ENCODE results near the gene MALRD1. TPM values are rescaled to one million over a fixed set of nuclear protein-coding genes. Genes with fewer than 3 reads are reported as not detected.

The MALRD1 gene
- polyA plus RNA-seq = 109 TPM
- long read RNA-seq, donor 1 = 0 reads
- long read RNA-seq, donor 2, full-length matches to known transcripts = 1 of 22 reads
- long read RNA-seq, donor 2, partial matches to known transcripts = 21 of 22 reads
- long read RNA-seq, donor 2, other reads (novel, unspliced or antisense) = 0 of 22 reads
- long read RNA-seq, donor 3 = 0 reads
- long read RNA-seq, donor 4 = 0 reads
- long read RNA-seq, donor 5 = 0 reads
- long read RNA-seq, donor 6, full-length matches to known transcripts = 1 of 8 reads
- long read RNA-seq, donor 6, partial matches to known transcripts = 7 of 8 reads
- long read RNA-seq, donor 6, other reads (novel, unspliced or antisense) = 0 of 8 reads
- long read RNA-seq, donor 7 = 0 reads
- long read RNA-seq, donor 8, full-length matches to known transcripts = 1 of 47 reads
- long read RNA-seq, donor 8, partial matches to known transcripts = 39 of 47 reads
- long read RNA-seq, donor 8, other reads (novel, unspliced or antisense) = 7 of 47 reads
- long read RNA-seq, donor 9, full-length matches to known transcripts = 2 of 7 reads
- long read RNA-seq, donor 9, partial matches to known transcripts = 5 of 7 reads
- long read RNA-seq, donor 9, other reads (novel, unspliced or antisense) = 0 of 7 reads
- long read RNA-seq, donor 10, full-length matches to known transcripts = 2 of 7 reads
- long read RNA-seq, donor 10, partial matches to known transcripts = 5 of 7 reads
- long read RNA-seq, donor 10, other reads (novel, unspliced or antisense) = 0 of 7 reads
- long read RNA-seq, donor 11, full-length matches to known transcripts = 1 of 6 reads
- long read RNA-seq, donor 11, partial matches to known transcripts = 5 of 6 reads
- long read RNA-seq, donor 11, other reads (novel, unspliced or antisense) = 0 of 6 reads

DNA sequence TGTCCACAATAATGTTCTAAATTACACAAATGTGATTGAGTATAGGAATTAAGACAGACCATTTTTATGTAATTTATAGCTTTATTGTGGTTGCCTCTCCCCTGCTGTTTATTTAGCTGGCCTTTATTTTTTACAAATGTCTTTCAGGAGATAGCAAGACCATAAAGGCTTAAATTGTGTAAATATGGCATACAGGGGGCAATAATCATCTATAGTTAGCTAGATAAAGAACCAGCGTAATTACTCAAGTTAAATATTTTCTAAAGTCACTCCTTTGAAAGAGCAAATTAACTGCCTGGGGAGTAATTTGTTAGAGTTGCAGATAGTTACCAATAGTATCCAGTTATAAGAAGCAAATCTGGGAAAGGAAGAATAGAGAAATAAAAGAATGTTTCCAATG lies at the start of gene MALRD1:
MALRD1 (plus strand) TSS at position 313 of the 400 bp plus-strand sequence. CDS start 138 bp downstream, outside the sequence.
- Histone ChIP-seq H3K9me3 (ENCODE audit: control insufficient read depth, low read depth, low read length) (no peaks in the 10 kb centered on the region), H3K4me1 (ENCODE audit: control insufficient read depth, insufficient read depth, low read length) (peaks cover 11% of the 10 kb centered on the region), H3K36me3 (ENCODE audit: control insufficient read depth, insufficient read depth, low read length) (peaks cover 9% of the 10 kb centered on the region), H3K27ac (ENCODE audit: low read length) (peak within 1 kb of the TSS; percentile 97), H3K27me3 (ENCODE audit: control insufficient read depth, insufficient read depth, low read length) (no peaks in the 10 kb centered on the region), H3K4me3 (ENCODE audit: low read length) (peak within 1 kb of the TSS; percentile 61)
- DNase-seq = peak; percentile 35 to 77
- WGBS (ENCODE audit: insufficient coverage, low lambda C conversion rate) = 0% methylated on average over 1 of the region's 1 CpG

DNA sequence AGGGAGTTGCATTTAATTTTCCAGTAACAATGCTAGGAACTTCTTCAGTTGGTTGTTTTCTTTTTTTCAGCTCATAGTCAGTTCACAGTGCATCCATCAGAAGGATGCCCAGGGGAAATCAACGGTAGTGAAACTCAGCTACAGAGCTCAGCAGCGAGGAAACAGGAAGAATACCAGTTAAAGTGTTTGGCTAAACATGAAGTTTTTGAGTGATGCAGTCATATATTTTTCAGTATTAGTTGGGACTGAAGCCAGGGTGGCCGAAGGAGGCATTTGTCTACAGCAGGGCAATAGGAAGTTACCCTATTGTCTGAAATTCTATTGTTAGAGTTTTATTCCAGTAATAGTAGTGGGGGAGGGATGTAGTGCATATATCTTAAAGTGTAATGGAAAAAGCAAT lies 45.3 kb upstream of the MALRD1 start:
- no peak overlapping the region for H3K27ac ChIP-seq (ENCODE audit: low read length)
- no peaks in the 10 kb centered on the region for H3K36me3 ChIP-seq (ENCODE audit: control insufficient read depth, insufficient read depth, low read length)
- H3K27me3 ChIP-seq (ENCODE audit: control insufficient read depth, insufficient read depth, low read length) = no peaks in the 10 kb centered on the region
- DNase-seq = no peak
- H3K4me3 ChIP-seq (ENCODE audit: low read length) = no peak overlapping the region
- H3K9me3 ChIP-seq (ENCODE audit: control insufficient read depth, low read depth, low read length) = no peaks in the 10 kb centered on the region
- WGBS (ENCODE audit: insufficient coverage, low lambda C conversion rate) = 100% methylated on average over 1 of the region's 3 CpGs
- no peaks in the 10 kb centered on the region for H3K4me1 ChIP-seq (ENCODE audit: control insufficient read depth, insufficient read depth, low read length)

DNA sequence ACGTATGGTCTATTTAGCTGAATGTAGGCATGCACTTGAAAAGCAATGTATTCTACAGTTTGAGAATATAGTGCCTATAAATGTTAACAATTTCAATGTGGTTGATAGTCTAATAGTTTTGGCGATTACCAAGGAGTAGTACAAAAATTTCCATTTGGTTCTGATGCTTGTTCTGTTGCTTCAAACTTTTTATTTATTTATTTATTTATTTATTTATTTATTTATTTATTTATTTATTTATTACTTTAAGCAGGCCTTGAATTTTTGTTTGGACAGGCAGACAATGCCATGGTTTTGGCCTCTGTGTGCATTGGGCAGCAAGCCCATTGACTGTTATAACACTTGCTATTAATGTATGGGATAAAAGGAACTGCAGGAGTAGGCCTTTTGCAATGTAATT lies 36.5 kb upstream of the MALRD1 start:
- H3K4me1 ChIP-seq (ENCODE audit: control insufficient read depth, insufficient read depth, low read length) = no peaks in the 10 kb centered on the region
- no peaks in the 10 kb centered on the region for H3K27me3 ChIP-seq (ENCODE audit: control insufficient read depth, insufficient read depth, low read length)
- H3K9me3 ChIP-seq (ENCODE audit: control insufficient read depth, low read depth, low read length) = no peaks in the 10 kb centered on the region
- no peaks in the 10 kb centered on the region for H3K36me3 ChIP-seq (ENCODE audit: control insufficient read depth, insufficient read depth, low read length)
- no peak for DNase-seq
- no peak overlapping the region for H3K4me3 ChIP-seq (ENCODE audit: low read length)
- no CpG with 5 or more reads among the region's 2 CpGs for WGBS (ENCODE audit: insufficient coverage, low lambda C conversion rate)
- no peak overlapping the region for H3K27ac ChIP-seq (ENCODE audit: low read length)

DNA sequence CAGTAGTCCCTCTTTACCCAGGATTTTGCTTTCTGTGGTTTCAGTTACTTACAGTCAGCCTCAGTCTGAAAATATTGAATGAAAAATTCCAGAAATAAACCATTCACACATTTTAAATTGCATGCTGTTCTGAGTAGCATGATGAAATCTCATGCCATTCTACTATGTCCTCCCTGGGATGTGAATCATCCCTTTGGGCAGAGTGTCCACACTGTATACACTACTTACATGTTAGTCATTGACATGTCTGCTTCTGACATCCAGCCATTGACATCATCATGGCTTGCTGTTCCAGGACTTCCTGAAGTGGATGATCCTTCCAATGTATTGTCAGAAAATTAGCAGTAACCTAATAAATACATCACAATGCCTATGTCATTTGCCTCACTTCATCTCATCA lies 34.6 kb upstream of the MALRD1 start:
- H3K36me3 ChIP-seq (ENCODE audit: control insufficient read depth, insufficient read depth, low read length) = no peaks in the 10 kb centered on the region
- no peaks in the 10 kb centered on the region for H3K9me3 ChIP-seq (ENCODE audit: control insufficient read depth, low read depth, low read length)
- DNase-seq = no peak
- H3K27me3 ChIP-seq (ENCODE audit: control insufficient read depth, insufficient read depth, low read length) = no peaks in the 10 kb centered on the region
- no peak overlapping the region for H3K27ac ChIP-seq (ENCODE audit: low read length)
- peaks cover 2% of the 10 kb centered on the region for H3K4me1 ChIP-seq (ENCODE audit: control insufficient read depth, insufficient read depth, low read length)
- no peak overlapping the region for H3K4me3 ChIP-seq (ENCODE audit: low read length)

DNA sequence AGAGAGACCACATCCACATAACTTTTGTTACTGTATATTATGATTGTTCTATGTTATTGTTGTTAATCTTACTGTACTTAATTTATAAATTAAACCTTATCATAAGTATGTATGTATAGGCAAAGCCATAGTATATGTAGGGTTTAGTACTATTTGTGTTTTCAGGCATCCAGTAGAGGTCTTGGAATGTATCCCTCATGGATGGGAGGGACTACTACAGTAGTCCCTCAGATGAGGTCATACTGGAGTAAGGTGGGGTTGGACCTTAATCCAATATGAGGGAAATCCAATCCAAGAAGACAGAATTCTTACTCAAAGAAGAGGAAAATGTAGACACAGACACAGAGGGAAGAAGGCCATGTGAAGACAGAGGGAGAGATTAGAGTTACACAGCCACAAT lies 34.1 kb upstream of the MALRD1 start:
- H3K27ac ChIP-seq (ENCODE audit: low read length) = no peak overlapping the region
- no peaks in the 10 kb centered on the region for H3K27me3 ChIP-seq (ENCODE audit: control insufficient read depth, insufficient read depth, low read length)
- no peaks in the 10 kb centered on the region for H3K36me3 ChIP-seq (ENCODE audit: control insufficient read depth, insufficient read depth, low read length)
- H3K4me1 ChIP-seq (ENCODE audit: control insufficient read depth, insufficient read depth, low read length) = peaks cover 3% of the 10 kb centered on the region
- no peaks in the 10 kb centered on the region for H3K9me3 ChIP-seq (ENCODE audit: control insufficient read depth, low read depth, low read length)
- no peak for DNase-seq
- H3K4me3 ChIP-seq (ENCODE audit: low read length) = no peak overlapping the region

DNA sequence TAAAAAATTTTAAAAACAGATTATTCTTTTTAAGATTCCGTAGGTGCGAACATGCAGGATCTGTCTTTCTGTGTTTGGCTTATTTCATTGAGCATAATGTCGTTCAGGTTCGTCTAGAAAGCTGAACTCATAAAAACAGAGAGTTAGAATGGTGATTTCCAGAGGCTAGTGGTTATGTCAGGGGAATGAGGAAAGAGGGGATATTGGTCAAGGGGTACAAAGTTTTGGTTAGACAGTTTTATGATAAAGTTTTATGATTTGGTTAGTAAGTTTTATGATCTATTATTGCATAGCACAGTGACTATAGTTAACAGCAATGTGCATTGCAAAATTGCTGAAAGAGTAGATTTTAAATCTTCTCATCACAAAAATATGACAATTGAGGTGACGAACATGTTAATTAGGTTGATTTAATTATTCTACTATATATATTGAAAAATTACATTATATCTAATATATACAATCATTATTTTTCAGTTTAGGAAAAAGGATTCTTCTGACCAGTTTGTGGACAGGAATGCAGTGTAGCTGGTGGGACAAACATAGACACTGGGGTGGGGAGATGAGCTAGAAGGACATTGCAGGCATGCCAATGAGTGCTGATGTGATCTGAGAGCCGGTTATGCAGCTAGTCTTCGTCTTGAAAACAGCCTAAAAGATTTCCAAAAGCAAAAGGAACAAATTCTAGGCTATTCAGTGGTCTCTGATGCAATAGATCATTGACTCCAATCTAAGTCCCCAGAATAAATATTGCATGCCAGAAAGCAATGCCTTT lies 31.3 kb upstream of the MALRD1 start:
- no peaks in the 10 kb centered on the region for H3K36me3 ChIP-seq (ENCODE audit: control insufficient read depth, insufficient read depth, low read length)
- H3K9me3 ChIP-seq (ENCODE audit: control insufficient read depth, low read depth, low read length) = peaks cover 3% of the 10 kb centered on the region
- H3K4me1 ChIP-seq (ENCODE audit: control insufficient read depth, insufficient read depth, low read length) = peaks cover 3% of the 10 kb centered on the region
- H3K4me3 ChIP-seq (ENCODE audit: low read length) = no peak overlapping the region
- peak; percentile 23 to 66 for DNase-seq
- WGBS (ENCODE audit: insufficient coverage, low lambda C conversion rate) = no CpG with 5 or more reads among the region's 7 CpGs
- H3K27me3 ChIP-seq (ENCODE audit: control insufficient read depth, insufficient read depth, low read length) = no peaks in the 10 kb centered on the region
- peak overlapping the region; percentile 9 for H3K27ac ChIP-seq (ENCODE audit: low read length)

DNA sequence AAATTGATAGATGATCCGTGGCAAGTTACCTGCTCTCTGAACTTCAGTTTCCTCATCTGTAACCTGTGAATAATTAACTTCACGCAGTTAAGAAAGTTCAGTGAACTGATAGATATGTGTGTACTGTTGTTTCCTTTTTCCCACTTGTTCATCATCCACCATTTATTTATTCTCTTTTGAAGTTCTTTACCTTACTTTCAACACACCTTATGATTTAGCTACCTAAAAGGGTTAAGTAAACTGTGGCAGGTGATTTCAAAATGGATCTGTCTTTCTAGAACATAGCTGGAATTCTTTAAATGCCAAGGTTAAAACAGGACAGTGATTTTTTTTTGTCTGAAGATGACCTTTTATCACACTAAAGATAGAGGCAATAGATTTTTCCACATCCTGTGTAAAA lies 27.4 kb upstream of the MALRD1 start:
- H3K27me3 ChIP-seq (ENCODE audit: control insufficient read depth, insufficient read depth, low read length) = no peaks in the 10 kb centered on the region
- H3K4me3 ChIP-seq (ENCODE audit: low read length) = no peak overlapping the region
- DNase-seq = peak in 1 of 2 donors; percentile 30
- H3K27ac ChIP-seq (ENCODE audit: low read length) = no peak overlapping the region
- H3K9me3 ChIP-seq (ENCODE audit: control insufficient read depth, low read depth, low read length) = peaks cover 3% of the 10 kb centered on the region
- 71% methylated on average over 1 of the region's 2 CpGs for WGBS (ENCODE audit: insufficient coverage, low lambda C conversion rate)
- H3K4me1 ChIP-seq (ENCODE audit: control insufficient read depth, insufficient read depth, low read length) = peaks cover 3% of the 10 kb centered on the region
- no peaks in the 10 kb centered on the region for H3K36me3 ChIP-seq (ENCODE audit: control insufficient read depth, insufficient read depth, low read length)

DNA sequence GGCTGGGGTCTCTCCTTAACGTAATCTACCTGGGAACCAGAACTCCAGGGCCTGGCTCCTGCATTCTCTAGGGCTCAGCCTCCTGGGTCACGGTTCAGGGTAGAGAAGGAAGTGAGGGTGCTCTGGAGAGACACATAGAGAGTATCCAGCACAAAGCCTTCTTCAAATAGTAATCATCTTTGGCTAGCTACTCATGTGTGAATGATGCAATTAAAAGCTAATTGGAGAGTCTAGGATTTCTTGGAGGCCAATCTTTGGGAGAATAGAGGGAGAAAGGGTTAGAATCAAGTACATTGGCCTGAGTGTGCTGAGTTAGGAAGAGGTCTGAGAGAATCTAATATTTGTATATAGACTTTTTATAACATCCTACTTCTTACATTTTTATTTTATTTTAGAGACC lies 24.0 kb upstream of the MALRD1 start:
- WGBS (ENCODE audit: insufficient coverage, low lambda C conversion rate) = no CpG with 5 or more reads among the region's 2 CpGs

DNA sequence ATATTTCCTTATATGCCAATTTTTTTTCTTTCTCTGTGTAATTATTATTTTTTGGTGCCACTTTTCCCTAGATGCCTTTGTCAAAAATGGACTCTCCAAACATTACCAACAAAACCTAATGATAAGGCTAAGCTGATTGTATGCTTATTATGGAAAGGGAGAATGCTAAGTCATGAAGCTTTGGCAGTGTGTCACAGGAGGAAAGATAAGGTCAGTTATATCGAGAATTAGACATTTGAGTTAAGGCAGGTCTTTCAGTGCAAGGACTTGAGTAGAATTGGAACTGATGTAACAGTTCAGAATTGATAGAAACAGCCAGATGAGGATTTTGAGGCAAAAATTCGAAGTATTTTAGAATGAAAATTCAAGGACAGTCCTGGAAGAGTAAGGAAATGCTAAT lies 16.8 kb upstream of the MALRD1 start:
- Histone ChIP-seq H3K36me3 (ENCODE audit: control insufficient read depth, insufficient read depth, low read length) (no peaks in the 10 kb centered on the region), H3K27me3 (ENCODE audit: control insufficient read depth, insufficient read depth, low read length) (no peaks in the 10 kb centered on the region), H3K9me3 (ENCODE audit: control insufficient read depth, low read depth, low read length) (no peaks in the 10 kb centered on the region), H3K27ac (ENCODE audit: low read length) (no peak overlapping the region), H3K4me1 (ENCODE audit: control insufficient read depth, insufficient read depth, low read length) (peaks cover 5% of the 10 kb centered on the region), H3K4me3 (ENCODE audit: low read length) (no peak overlapping the region)
- no peak for DNase-seq
- WGBS (ENCODE audit: insufficient coverage, low lambda C conversion rate) = 68% methylated on average over 2 of the region's 2 CpGs

More for the DNA sequence above, 24.0 kb upstream of the MALRD1 start:
- H3K4me3 ChIP-seq (ENCODE audit: low read length) = no peak overlapping the region
- no peaks in the 10 kb centered on the region for H3K27me3 ChIP-seq (ENCODE audit: control insufficient read depth, insufficient read depth, low read length)
- H3K27ac ChIP-seq (ENCODE audit: low read length) = no peak overlapping the region
- H3K36me3 ChIP-seq (ENCODE audit: control insufficient read depth, insufficient read depth, low read length) = no peaks in the 10 kb centered on the region
- H3K4me1 ChIP-seq (ENCODE audit: control insufficient read depth, insufficient read depth, low read length) = no peaks in the 10 kb centered on the region
- H3K9me3 ChIP-seq (ENCODE audit: control insufficient read depth, low read depth, low read length) = peaks cover 3% of the 10 kb centered on the region
- DNase-seq = no peak

DNA sequence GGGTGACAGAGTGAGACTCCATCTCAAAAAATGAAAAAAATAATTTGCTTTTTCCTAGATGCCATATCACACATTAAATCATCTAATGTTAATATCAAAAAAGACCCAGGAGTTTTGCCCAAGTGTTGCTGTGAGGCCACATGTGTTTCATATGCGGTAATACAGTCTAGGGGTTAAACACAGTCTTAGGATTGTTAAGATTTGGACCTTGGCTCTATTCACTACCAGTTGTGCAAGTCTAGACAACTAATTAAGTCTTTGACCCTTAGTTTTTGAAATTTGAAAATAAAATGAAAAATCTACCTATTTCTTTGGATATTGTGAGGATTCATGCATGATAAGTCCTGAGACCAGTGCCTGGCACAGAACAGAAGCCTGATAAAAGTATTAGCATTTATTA lies 14.9 kb upstream of the MALRD1 start:
- Histone ChIP-seq H3K27ac (ENCODE audit: low read length) (no peak overlapping the region), H3K36me3 (ENCODE audit: control insufficient read depth, insufficient read depth, low read length) (no peaks in the 10 kb centered on the region), H3K4me3 (ENCODE audit: low read length) (no peak overlapping the region), H3K27me3 (ENCODE audit: control insufficient read depth, insufficient read depth, low read length) (no peaks in the 10 kb centered on the region), H3K4me1 (ENCODE audit: control insufficient read depth, insufficient read depth, low read length) (peaks cover 5% of the 10 kb centered on the region), H3K9me3 (ENCODE audit: control insufficient read depth, low read depth, low read length) (no peaks in the 10 kb centered on the region)
- no CpG with 5 or more reads among the region's 1 CpG for WGBS (ENCODE audit: insufficient coverage, low lambda C conversion rate)
- DNase-seq = peak in 1 of 2 donors; percentile 65

Data from large intestine (tissue), 12 donors.